ENCODE data around the gene C1orf146.

GRCh38 chr1:92210701-92211100 is 7.0 kb upstream of the C1orf146 start:
- TF ChIP-seq CTCF (IDR thresholded peaks at IDR 0.05) (no peak), POLR2A (IDR thresholded peaks at IDR 0.05) (no peak), EP300 (IDR thresholded peaks at IDR 0.05) (no peak)
